PC-9 (cell line): ENCODE measurements around the gene SETD6. TPM values are rescaled to one million over a fixed set of nuclear protein-coding genes. Genes with fewer than 3 reads are reported as not detected.

Experiments used
- BruUV-seq: library from RNA; stranded (reverse); fragments of 400-500 nt; replicated peaks from 2 replicates; lab custom pipeline; 2021; lab: Mats Ljungman, UMichigan
- CTCF ChIA-PET: fragments of 300-600 bp; sonication (Branson Sonifier 250); formaldehyde crosslinking; loops from one replicate; lab custom pipeline; 2022; ENCODE audit warnings: antibody characterized with exemption; lab: Charles Lee
- POLR2A ChIA-PET: fragments of 300-600 bp; sonication (Branson Sonifier 250); formaldehyde crosslinking; loops from one replicate; lab custom pipeline; 2022; ENCODE audit warnings: antibody characterized with exemption; ENCODE audit not compliant: unreplicated experiment; lab: Charles Lee
- DNase-seq, 2 experiments: peaks; one replicate each; pipeline versions ENCODE4 v3.0.0 to v3.0.0-alpha.2; 2015 to 2022; ENCODE audit warnings: mixed read lengths in 1 of 2
- H2AFZ ChIP-seq: fragments of 200-600 bp; sonication (generic); 2 replicates; pipeline ENCODE4 v1.8.1; 2017; ENCODE audit warnings: antibody characterized with exemption
- H3F3A ChIP-seq: fragments of 200-600 bp; sonication (generic); 2 replicates; pipeline ENCODE4 v1.8.1; 2017; ENCODE audit warnings: antibody characterized with exemption, mild to moderate bottlenecking, low read depth; ENCODE audit not compliant: insufficient read depth
- H3K27ac ChIP-seq: fragments of 200-600 bp; sonication (generic); 2 replicates; pipeline ENCODE4 v1.6.1; 2016; ENCODE audit warnings: mixed run types
- H3K27me3 ChIP-seq: fragments of 200-600 bp; sonication (generic); 2 replicates; pipeline ENCODE4 v1.6.1; 2016; ENCODE audit warnings: low read depth, mixed run types; ENCODE audit not compliant: insufficient read depth
- H3K36me3 ChIP-seq: fragments of 200-600 bp; sonication (generic); 2 replicates; pipeline ENCODE4 v1.6.1; 2016; ENCODE audit warnings: low read depth, mixed run types
- H3K4me1 ChIP-seq: fragments of 200-600 bp; sonication (generic); replicated peaks from 2 replicates; pipeline ENCODE4 v1.6.1; 2016; ENCODE audit warnings: mixed run types; ENCODE audit not compliant: insufficient read depth
- H3K4me2 ChIP-seq: fragments of 200-600 bp; sonication (generic); 2 replicates; pipeline ENCODE4 v1.6.1; 2017; ENCODE audit warnings: mixed run types
- H3K4me3 ChIP-seq: fragments of 200-600 bp; sonication (generic); 2 replicates; pipeline ENCODE4 v1.6.1; 2016; ENCODE audit warnings: mixed run types
- H3K79me2 ChIP-seq: fragments of 200-600 bp; sonication (generic); 2 replicates; pipeline ENCODE4 v1.6.1; 2017; ENCODE audit warnings: low read depth, mixed run types
- H3K9me2 ChIP-seq: fragments of 200-600 bp; sonication (generic); 2 replicates; pipeline ENCODE4 v1.8.1; 2017; ENCODE audit warnings: mild to moderate bottlenecking; ENCODE audit not compliant: insufficient read depth
- H3K9me3 ChIP-seq: fragments of 200-600 bp; sonication (generic); 2 replicates; pipeline ENCODE4 v1.8.1; 2016; ENCODE audit warnings: low read depth; ENCODE audit not compliant: insufficient read depth
- H4K20me1 ChIP-seq: fragments of 200-600 bp; sonication (generic); 2 replicates; pipeline ENCODE4 v1.8.1; 2017; ENCODE audit not compliant: insufficient read depth
- EZH2 ChIP-seq: fragments of 200-600 bp; sonication (generic); IDR thresholded peaks from 2 replicates; pipeline ENCODE4 v1.8.0; 2017; ENCODE audit warnings: antibody characterized with exemption, low read depth
- intact Hi-C: fragments of 100-400 bp; cut with micrococcal nuclease; formaldehyde crosslinking; loops from one replicate; pipeline ENCODE4 v1.10.0; 2022; ENCODE audit not compliant: unreplicated experiment
- total RNA-seq: library from RNA; stranded (reverse); gene quantifications from 2 replicates; pipeline ENCODE4 v1.2.3, GENCODE V29; 2021
- TF ChIP-seq, protein P1 (sequence below): fragments of 200-600 bp; sonication (generic); conservative IDR thresholded peaks from 2 replicates; pipeline ENCODE4 v1.6.1; 2017; ENCODE audit warnings: mixed run types, antibody characterized with exemption, mild to moderate bottlenecking, moderate library complexity

The SETD6 gene
- total RNA-seq, 1 experiment from 2014 or later: 21.4 TPM

DNA sequence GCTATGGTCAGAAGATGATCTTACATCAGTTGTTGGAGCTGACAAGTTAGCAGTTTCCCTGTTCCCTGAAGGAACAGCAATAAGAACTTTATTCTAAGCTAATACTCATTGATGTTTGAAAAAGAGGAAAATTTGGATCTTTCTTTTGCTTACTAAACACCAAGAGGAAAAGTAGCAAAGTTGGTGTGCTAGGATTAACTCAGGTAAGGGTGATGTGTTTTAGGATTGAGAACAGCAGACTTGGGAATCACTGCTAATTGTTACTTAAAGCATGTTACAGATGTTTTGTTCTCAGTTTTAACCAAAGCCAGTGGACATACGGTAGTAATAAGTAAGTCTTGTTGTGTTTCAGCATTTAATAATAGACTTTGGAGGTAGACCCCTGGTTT lies 3.7 kb downstream of the SETD6 start:
- POLR2A ChIA-PET: interaction anchor here (0.6 kb wide), 1 partner anchor 171 kb away, joined by 3 read pairs; no protein-coding TSS in a partner anchor

DNA sequence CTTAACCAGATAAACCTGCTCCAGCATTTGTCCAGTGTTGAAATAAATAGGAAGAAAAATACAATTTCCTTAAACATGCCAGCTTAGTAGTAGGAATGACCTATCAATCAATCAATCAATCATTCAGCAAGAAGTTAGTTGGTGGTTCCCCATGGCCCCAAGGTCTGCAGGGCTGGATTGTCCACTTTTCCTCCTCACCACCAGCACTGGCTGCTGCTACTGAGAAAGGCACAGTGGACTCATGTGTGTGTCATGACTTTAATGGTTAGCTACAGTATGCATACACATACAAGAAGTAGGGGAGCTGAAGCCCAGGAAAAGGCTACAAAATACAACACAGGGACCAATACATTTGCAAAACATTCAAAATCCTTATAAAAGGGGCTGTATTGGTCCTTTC lies 4.4 kb downstream of the SETD6 start:
- Histone ChIP-seq H3K36me3 (peaks cover 61% of the 10 kb centered on the region), H3F3A (peaks cover 82% of the 10 kb centered on the region; the same call in 1 of the 2 replicates), H3K4me3 (no peak overlapping the region), H4K20me1 (peaks cover 58% of the 10 kb centered on the region), H3K9me3 (no peaks in the 10 kb centered on the region), H3K4me1 (peaks cover 13% of the 10 kb centered on the region), H3K4me2 (no peak overlapping the region), H3K79me2 (peaks cover 17% of the 10 kb centered on the region), H2AFZ (no peak overlapping the region), H3K27ac (no peak overlapping the region), H3K9me2 (no peaks in the 10 kb centered on the region), H3K27me3 (no peaks in the 10 kb centered on the region)
- POLR2A ChIA-PET: interaction anchor here (0.6 kb wide), 1 partner anchor 21 kb away, joined by 4 read pairs; no protein-coding TSS in a partner anchor
- BruUV-seq: no TSS peak
- TF ChIP-seq EZH2: no peak
- TF ChIP-seq, protein P1, sequence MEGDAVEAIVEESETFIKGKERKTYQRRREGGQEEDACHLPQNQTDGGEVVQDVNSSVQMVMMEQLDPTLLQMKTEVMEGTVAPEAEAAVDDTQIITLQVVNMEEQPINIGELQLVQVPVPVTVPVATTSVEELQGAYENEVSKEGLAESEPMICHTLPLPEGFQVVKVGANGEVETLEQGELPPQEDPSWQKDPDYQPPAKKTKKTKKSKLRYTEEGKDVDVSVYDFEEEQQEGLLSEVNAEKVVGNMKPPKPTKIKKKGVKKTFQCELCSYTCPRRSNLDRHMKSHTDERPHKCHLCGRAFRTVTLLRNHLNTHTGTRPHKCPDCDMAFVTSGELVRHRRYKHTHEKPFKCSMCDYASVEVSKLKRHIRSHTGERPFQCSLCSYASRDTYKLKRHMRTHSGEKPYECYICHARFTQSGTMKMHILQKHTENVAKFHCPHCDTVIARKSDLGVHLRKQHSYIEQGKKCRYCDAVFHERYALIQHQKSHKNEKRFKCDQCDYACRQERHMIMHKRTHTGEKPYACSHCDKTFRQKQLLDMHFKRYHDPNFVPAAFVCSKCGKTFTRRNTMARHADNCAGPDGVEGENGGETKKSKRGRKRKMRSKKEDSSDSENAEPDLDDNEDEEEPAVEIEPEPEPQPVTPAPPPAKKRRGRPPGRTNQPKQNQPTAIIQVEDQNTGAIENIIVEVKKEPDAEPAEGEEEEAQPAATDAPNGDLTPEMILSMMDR: no peak
- intact Hi-C loops: loop anchor here (5.0 to 10.0 kb wide), 3 partner anchors 33 to 495 kb away; partner anchors contain the start of gene MMP15
- DNase-seq: no peak
- CTCF ChIA-PET: no interaction called here

More for the DNA sequence above, 3.7 kb downstream of the SETD6 start:
- H3K4me3 ChIP-seq: no peak overlapping the region
- H4K20me1 ChIP-seq: peaks cover 58% of the 10 kb centered on the region
- TF ChIP-seq EZH2: no peak
- TF ChIP-seq, protein P1: no peak
- H3K9me3 ChIP-seq: no peaks in the 10 kb centered on the region
- H3K36me3 ChIP-seq: peaks cover 55% of the 10 kb centered on the region
- H3F3A ChIP-seq: peaks cover 79% of the 10 kb centered on the region; the same call in 1 of the 2 replicates
- BruUV-seq: no TSS peak
- H3K79me2 ChIP-seq: peaks cover 22% of the 10 kb centered on the region
- no peak overlapping the region for H2AFZ ChIP-seq
- peaks cover 18% of the 10 kb centered on the region for H3K4me1 ChIP-seq
- intact Hi-C loops: loop anchor here (5.0 to 10.0 kb wide), 3 partner anchors 33 to 494 kb away; partner anchors contain the start of gene MMP15
- no peaks in the 10 kb centered on the region for H3K9me2 ChIP-seq
- CTCF ChIA-PET: no interaction called here
- no peak overlapping the region for H3K27ac ChIP-seq
- no peak for DNase-seq
- H3K4me2 ChIP-seq: no peak overlapping the region
- H3K27me3 ChIP-seq: no peaks in the 10 kb centered on the region

DNA sequence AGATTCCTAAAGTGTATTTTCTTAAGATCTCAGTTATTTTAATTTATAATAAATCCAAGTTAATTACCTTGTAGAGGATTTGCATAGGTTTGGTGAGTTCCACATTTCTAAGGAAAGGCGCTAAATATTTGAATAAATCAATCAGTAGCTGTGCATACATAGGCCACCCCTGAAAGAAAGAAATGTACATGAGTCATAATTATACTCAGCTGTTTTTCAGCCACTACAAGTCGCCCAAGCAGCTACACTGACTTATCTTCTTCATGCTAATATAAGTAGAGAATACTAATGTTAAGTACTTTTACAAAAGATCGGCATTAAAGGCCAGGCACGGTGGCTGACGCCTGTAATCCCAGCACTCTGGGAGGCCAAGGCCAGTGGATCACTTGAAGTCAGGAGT lies 14.9 kb downstream of the SETD6 start:
- no TSS peak for BruUV-seq
- H3K36me3 ChIP-seq: peaks cover 76% of the 10 kb centered on the region
- H3K79me2 ChIP-seq: no peaks in the 10 kb centered on the region
- no peak for TF ChIP-seq EZH2
- TF ChIP-seq, protein P1: no peak
- DNase-seq: no peak
- H4K20me1 ChIP-seq: peaks cover 18% of the 10 kb centered on the region; the same call in 1 of the 2 replicates
- intact Hi-C loops: no loop called here
- peaks cover 42% of the 10 kb centered on the region for H3F3A ChIP-seq
- H2AFZ ChIP-seq: no peak overlapping the region
- POLR2A ChIA-PET: no interaction called here
- H3K9me2 ChIP-seq: no peaks in the 10 kb centered on the region
- H3K27me3 ChIP-seq: no peaks in the 10 kb centered on the region
- no peaks in the 10 kb centered on the region for H3K4me1 ChIP-seq
- H3K4me3 ChIP-seq: no peak overlapping the region
- H3K4me2 ChIP-seq: no peak overlapping the region
- CTCF ChIA-PET: no interaction called here
- H3K27ac ChIP-seq: no peak overlapping the region
- H3K9me3 ChIP-seq: no peaks in the 10 kb centered on the region
